H1 (cell line): ENCODE measurements around the gene CADM2. TPM values are rescaled to one million over a fixed set of nuclear protein-coding genes. Genes with fewer than 3 reads are reported as not detected.

Experiments
- SIX5 ChIP-seq: IDR thresholded peaks from 2 replicates; pipeline ENCODE4 v1.6.1; 2011; ENCODE audit warnings: mild to moderate bottlenecking, low read depth, low read length
- polyA plus RNA-seq, 7 experiments: library from polyadenylated mRNA; depleted of rRNA in 3 of 7; stranded (reverse) in 5 of 7; unstranded in 2 of 7; fragments of >200 nt in 5 of 7; fragments of 200-250 nt in 2 of 7; gene quantifications; 1 replicate in 5 of 7; 2 replicates in 1 of 7; 4 replicates in 1 of 7; pipeline versions ENCODE4 v1.2.1 to v1.2.3, GENCODE V29; 2011 to 2013; ENCODE audit warnings: missing spikeins in 2 of 7, mixed read lengths in 2 of 7
- total RNA-seq: library from RNA; stranded (reverse); fragmentation: NEBNext Ultra II Directional; extraction: Animal tissue kit (Norgen Biotek cat#: 25700); gene quantifications from 2 replicates; pipeline ENCODE4 v1.2.1, GENCODE V29; 2021

The CADM2 gene
- total and polyA plus RNA-seq, 2 of the 8 experiments (the other 6 are each of a cell fraction or from before 2014, with no cell fraction given), result 14.9 to 20.9 TPM

GRCh38 chr3:85481411-85482212, 522.8 kb downstream of the CADM2 start (continued):
- no peak for TF ChIP-seq SIX5
